ACC112 (cell line): Measurements from ENCODE around the gene DPP6.

Experiments
- H2AFZ ChIP-seq: fragments of 200-600 bp; sonication (generic); one replicate; pipeline ENCODE4 v1.6.0; 2017; ENCODE audit warnings: antibody characterized with exemption, low read length; ENCODE audit not compliant: unreplicated experiment
- H3K27ac ChIP-seq: fragments of 200-600 bp; sonication (generic); 2 replicates; pipeline ENCODE4 v1.5.1; 2014; ENCODE audit warnings: low read depth, mild to moderate bottlenecking, antibody characterized with exemption, low read length, moderate library complexity
- H3K27me3 ChIP-seq: fragments of 200-600 bp; sonication (generic); 2 replicates; pipeline ENCODE4 v1.6.1; 2014; ENCODE audit warnings: mild to moderate bottlenecking, antibody characterized with exemption, low read length, moderate library complexity, mixed read lengths; ENCODE audit not compliant: insufficient read depth
- H3K36me3 ChIP-seq: fragments of 200-600 bp; sonication (generic); 2 replicates; pipeline ENCODE4 v1.6.1; 2016; ENCODE audit warnings: mild to moderate bottlenecking, antibody characterized with exemption, low read length, moderate library complexity, mixed read lengths; ENCODE audit not compliant: insufficient read depth
- H3K4me1 ChIP-seq: fragments of 200-600 bp; sonication (generic); one replicate; pipeline ENCODE4 v1.6.1; 2016; ENCODE audit warnings: low read length, mixed read lengths; ENCODE audit not compliant: insufficient read depth, unreplicated experiment, control insufficient read depth
- H3K4me3 ChIP-seq: fragments of 200-600 bp; sonication (generic); 2 replicates; pipeline ENCODE4 v1.5.1; 2014; ENCODE audit warnings: mild to moderate bottlenecking, low read depth, low read length
- H3K79me2 ChIP-seq: fragments of 200-600 bp; sonication (generic); one replicate; pipeline ENCODE4 v1.6.0; 2016; ENCODE audit warnings: low read length; ENCODE audit not compliant: control insufficient read depth, unreplicated experiment, insufficient read depth

The DPP6 gene

DNA sequence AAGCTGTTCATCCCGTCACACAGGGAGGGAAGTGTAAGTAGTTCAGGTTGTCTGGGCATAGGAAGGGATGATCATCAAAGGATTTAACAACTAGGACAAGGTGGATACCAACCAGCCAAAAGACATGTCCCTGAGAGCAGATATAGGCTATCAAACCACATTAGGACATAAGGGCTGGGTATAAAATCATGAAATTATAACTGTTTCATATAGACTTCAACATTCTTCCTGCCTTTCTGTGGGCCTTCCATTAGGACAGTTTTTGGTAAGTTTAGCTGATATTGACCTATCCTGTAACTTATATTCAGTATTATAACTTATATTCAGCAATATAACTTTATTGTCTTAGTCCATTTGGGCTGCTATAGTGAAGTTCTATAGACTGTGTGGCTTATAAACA is 759.8 kb downstream of the DPP6 start:
- Histone ChIP-seq H3K4me3 (no peak overlapping the region), H3K27me3 (no peaks in the 10 kb centered on the region), H3K27ac (no peak overlapping the region), H3K36me3 (no peaks in the 10 kb centered on the region), H2AFZ (no peak overlapping the region), H3K4me1 (no peaks in the 10 kb centered on the region), H3K79me2 (no peaks in the 10 kb centered on the region)

DNA sequence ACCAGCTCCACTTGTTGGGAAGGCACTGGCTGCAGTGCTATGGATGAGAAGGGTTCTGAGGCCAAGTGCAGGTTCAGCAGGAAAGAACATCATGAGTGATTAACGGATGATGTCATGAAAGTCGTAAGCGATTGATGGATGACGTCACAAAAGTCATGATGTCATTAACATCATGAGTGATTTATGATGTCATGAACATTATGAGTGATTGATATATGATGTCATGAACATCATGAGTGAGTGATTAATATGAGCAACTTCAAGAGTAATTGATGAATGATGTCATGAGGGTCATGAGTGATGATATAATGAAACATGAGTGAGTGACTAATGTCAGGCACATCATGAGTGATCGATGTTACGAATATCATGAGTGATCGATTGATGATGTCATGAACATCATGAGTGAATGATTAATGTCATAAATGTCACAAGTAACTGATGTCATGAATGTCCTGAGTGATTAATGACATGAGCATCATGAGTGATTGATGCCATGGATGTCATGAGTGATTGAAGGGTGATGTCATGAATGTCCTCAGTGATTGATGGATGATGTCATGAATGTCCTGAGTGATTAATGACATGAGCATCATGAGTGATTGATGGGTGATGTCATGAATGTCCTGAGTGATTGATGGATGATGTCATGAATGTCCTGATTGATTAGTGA is 765.2 kb downstream of the DPP6 start:
- H3K4me1 ChIP-seq = no peaks in the 10 kb centered on the region
- H3K27ac ChIP-seq = no peak overlapping the region
- no peaks in the 10 kb centered on the region for H3K27me3 ChIP-seq
- no peaks in the 10 kb centered on the region for H3K79me2 ChIP-seq
- H3K36me3 ChIP-seq = no peaks in the 10 kb centered on the region
- no peak overlapping the region for H2AFZ ChIP-seq
- H3K4me3 ChIP-seq = no peak overlapping the region

GRCh38 chr7:154827007-154827406 is 774.8 kb downstream of the DPP6 start:
- no peaks in the 10 kb centered on the region for H3K36me3 ChIP-seq
- H3K27me3 ChIP-seq = no peaks in the 10 kb centered on the region
- H3K79me2 ChIP-seq = no peaks in the 10 kb centered on the region
- H3K4me3 ChIP-seq = no peak overlapping the region; the same call in 1 of the 2 replicates
- H2AFZ ChIP-seq = no peak overlapping the region
- no peaks in the 10 kb centered on the region for H3K4me1 ChIP-seq
- no peak overlapping the region for H3K27ac ChIP-seq

GRCh38 chr7:154832557-154833138 is 780.5 kb downstream of the DPP6 start:
- no peak overlapping the region for H3K4me3 ChIP-seq
- H3K27ac ChIP-seq = no peak overlapping the region
- no peaks in the 10 kb centered on the region for H3K27me3 ChIP-seq
- no peak overlapping the region for H2AFZ ChIP-seq
- no peaks in the 10 kb centered on the region for H3K79me2 ChIP-seq
- no peaks in the 10 kb centered on the region for H3K36me3 ChIP-seq
- no peaks in the 10 kb centered on the region for H3K4me1 ChIP-seq

DNA sequence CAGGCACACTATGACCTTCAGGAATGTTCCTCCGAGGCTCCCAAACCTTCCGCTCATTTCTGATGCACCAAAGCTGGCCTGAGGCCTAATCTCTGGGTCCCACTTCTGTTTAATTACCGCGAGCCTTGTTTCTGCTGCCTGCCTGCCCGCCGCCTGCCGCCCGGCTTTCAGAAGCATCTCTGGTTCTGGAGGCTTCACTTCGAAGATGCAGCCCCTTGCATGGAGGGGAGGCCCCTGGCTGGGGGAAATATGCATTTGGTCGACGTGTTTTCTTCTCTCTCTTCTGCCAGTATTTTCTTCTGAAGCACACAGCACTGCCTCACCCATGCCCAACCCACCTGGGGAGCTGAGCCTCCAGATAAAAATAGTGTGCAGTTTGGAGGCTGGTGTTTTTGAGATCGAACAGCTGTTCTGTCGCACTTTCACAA is 783.8 kb downstream of the DPP6 start:
- Histone ChIP-seq H3K4me3 (no peak overlapping the region), H3K36me3 (no peaks in the 10 kb centered on the region), H3K4me1 (no peaks in the 10 kb centered on the region), H3K79me2 (no peaks in the 10 kb centered on the region), H2AFZ (no peak overlapping the region), H3K27ac (no peak overlapping the region), H3K27me3 (no peaks in the 10 kb centered on the region)

DNA sequence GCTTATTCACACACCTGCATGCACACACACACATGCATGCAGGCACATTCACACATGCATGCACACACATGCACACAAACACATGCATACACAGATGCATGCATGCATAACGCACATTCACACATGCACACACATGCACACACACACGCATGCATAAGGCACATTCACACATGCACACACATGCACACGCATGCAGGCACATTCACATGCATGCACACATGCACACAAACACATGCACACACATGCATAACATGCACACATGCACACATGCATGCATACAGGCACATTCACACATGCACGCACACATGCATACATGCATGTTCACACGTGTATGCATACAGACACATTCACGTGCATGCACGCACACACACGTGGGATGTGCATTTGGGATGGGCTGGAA is 784.9 kb downstream of the DPP6 start:
- no peaks in the 10 kb centered on the region for H3K36me3 ChIP-seq
- no peak overlapping the region for H3K27ac ChIP-seq
- no peaks in the 10 kb centered on the region for H3K27me3 ChIP-seq
- H2AFZ ChIP-seq = no peak overlapping the region
- no peak overlapping the region for H3K4me3 ChIP-seq
- no peaks in the 10 kb centered on the region for H3K79me2 ChIP-seq
- no peaks in the 10 kb centered on the region for H3K4me1 ChIP-seq

DNA sequence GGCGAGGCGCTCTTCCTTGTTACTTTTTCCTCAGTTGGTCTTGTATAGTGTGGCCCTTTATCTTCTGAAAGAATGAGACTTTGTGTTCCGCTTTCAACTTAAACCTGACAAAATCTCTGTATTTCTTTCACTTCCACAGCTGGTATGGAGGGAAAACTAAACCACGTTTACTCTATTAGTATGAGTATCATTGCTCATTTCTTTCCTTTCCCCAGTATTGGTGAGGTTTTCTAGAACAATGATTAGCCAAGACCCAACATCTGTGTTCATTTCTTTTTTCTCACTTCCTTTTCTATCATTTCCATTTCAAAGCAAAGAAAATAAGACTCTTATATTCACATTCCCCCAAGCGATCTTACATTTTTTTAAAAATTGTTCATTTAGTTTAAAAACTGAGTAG is 785.4 kb downstream of the DPP6 start:
- no peak overlapping the region for H3K4me3 ChIP-seq

DNA sequence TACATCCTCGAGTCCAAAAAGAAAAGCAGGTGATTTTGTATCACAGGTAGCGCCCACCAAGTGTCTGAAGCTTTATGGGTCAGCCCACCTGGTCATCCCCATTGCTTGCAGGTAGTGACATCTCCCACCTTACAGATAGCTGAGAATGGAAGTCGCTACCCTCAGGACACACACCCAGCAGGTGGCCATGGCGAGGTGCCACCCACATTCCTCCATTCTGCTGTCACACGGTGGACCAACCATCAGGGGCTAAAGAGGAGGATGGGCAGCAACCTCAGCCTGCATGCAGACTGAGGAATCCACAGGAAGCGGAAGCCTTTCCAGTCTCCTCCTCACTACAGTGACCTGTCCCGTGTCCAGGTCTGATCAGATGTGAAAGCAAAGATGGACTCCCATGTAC is 787.9 kb downstream of the DPP6 start:
- no peaks in the 10 kb centered on the region for H3K27me3 ChIP-seq
- no peaks in the 10 kb centered on the region for H3K36me3 ChIP-seq
- no peaks in the 10 kb centered on the region for H3K4me1 ChIP-seq
- H3K79me2 ChIP-seq = no peaks in the 10 kb centered on the region
- H3K4me3 ChIP-seq = no peak overlapping the region
- H2AFZ ChIP-seq = no peak overlapping the region
- H3K27ac ChIP-seq = no peak overlapping the region

More for the DNA sequence above, 785.4 kb downstream of the DPP6 start:
- Histone ChIP-seq H3K36me3 (no peaks in the 10 kb centered on the region), H3K27ac (no peak overlapping the region), H3K27me3 (no peaks in the 10 kb centered on the region), H2AFZ (no peak overlapping the region), H3K79me2 (no peaks in the 10 kb centered on the region), H3K4me1 (no peaks in the 10 kb centered on the region)

DNA sequence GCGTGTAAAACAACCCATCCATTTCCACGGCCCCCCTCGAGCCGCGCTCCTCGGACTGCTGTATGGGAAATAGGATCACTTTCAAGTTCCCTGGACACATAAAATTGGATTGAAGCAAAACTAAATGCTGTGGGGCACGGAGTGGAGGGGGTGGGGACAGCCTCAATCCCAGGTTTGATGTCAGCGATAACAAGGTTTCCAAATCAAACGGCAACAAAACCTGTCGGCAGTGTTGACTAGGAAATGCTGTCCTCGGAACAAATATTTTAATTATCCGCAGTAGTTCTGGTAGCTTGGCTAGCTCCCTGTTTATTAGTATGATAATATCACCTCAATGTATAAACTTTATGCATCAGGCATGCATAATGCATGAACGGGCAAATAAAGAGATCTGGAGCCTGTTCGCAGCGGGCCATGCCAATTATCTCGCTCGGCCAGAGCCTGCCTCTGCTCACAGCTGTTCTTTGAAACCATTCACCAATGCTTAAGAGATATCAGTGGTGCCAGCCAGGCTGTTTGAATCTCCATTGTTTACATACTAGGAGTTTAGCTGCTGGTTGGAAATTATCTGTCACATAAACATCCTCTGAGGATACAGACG is 789.6 kb downstream of the DPP6 start:
- no peaks in the 10 kb centered on the region for H3K36me3 ChIP-seq
- no peaks in the 10 kb centered on the region for H3K4me1 ChIP-seq
- no peaks in the 10 kb centered on the region for H3K27me3 ChIP-seq
- H3K79me2 ChIP-seq = no peaks in the 10 kb centered on the region
- H3K27ac ChIP-seq = no peak overlapping the region
- H3K4me3 ChIP-seq = no peak overlapping the region
- H2AFZ ChIP-seq = no peak overlapping the region

- H3K79me2 ChIP-seq = no peaks in the 10 kb centered on the region
- H3K36me3 ChIP-seq = no peaks in the 10 kb centered on the region
- H3K27ac ChIP-seq = no peak overlapping the region
- H3K4me1 ChIP-seq = no peaks in the 10 kb centered on the region
- H2AFZ ChIP-seq = no peak overlapping the region
- no peaks in the 10 kb centered on the region for H3K27me3 ChIP-seq
- no peak overlapping the region for H3K4me3 ChIP-seq
Observed at GRCh38 chr7:154842591-154842990, 790.4 kb downstream of the DPP6 start.

- Histone ChIP-seq H3K4me1 (no peaks in the 10 kb centered on the region), H3K36me3 (no peaks in the 10 kb centered on the region), H3K79me2 (no peaks in the 10 kb centered on the region), H3K4me3 (no peak overlapping the region), H2AFZ (no peak overlapping the region), H3K27ac (no peak overlapping the region), H3K27me3 (no peaks in the 10 kb centered on the region)
Observed at GRCh38 chr7:154843670-154844237, 791.6 kb downstream of the DPP6 start.
